ENCODE measurements around the gene CFH. TPM values are rescaled to one million over a fixed set of nuclear protein-coding genes. Genes with fewer than 3 reads are reported as not detected.
"Not testable (repeated sequence)": the region's sequence is repeated elsewhere in the genome, so short reads cannot be mapped to it uniquely, and the experiment has no call there.

The CFH gene
- polyA plus RNA-seq, 3 donors: 6.4 to 37.7 (median 31.3) TPM

DNA sequence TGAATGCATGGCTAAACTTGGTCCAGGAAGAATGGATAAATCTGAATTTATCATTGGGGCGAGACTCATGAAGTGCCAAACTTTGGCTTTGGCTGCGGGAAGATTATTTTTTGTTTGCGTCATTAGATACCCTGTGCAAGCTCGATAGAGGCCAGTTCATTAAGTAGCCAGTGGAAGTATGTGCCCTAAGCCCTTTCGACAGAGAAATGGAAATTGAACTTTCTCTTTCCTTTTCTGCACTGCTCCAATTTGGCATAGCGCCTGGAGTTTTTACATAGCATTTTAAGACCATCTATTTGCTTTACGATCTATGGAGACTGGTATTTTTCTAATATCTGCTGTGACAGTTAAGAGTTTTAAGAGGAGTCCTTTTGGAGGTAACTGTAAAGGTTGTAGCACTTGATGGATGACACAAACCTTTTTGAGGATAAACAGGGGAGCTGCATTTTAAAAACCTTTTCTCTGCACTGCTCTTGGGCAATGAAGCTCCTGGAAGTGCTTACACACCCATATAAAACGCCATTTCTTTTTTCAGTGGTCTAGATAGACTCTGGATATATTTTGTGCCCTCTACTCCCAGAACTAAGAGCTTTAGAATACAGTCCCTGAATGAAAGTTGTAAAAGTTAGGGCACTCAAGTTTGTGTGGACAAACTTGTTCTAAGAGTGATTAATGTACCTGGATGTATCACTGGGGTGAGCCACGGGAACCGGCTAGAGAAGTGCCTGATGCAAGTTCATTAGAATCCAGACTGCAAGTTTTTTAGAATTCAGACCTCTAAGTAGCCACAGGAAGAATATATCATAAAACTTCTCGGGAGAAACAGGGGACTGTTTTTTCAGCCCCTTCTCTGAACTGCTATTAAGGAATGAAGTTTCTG, 81.5 kb downstream of the CFH start:
- no peak overlapping the region for H3K27ac ChIP-seq (ENCODE audit: low read depth, low read length)
- WGBS, 3 donors: 58 to 65% (median 62%) methylated on average over 11 of the region's 11 CpGs

DNA sequence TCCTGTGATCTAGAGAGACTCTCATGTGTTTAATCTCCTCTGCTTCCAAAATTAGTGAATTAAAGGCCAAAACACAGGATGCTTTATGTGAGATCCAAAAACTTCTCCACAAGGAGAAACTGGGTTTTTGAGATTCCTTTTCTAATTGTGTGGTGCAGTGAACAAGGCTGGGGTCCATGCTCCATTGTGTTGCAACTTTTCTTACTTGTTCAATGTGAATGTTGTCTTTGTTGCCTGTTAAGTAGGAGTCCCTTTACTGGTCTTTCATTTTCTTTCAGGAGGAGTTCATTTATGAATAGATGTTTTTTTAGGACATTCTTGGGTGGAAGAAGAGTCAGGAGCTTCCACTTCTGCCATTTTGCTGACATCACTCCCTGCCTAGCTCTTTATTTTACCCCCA, 82.2 kb downstream of the CFH start:
- no peak overlapping the region for H3K27ac ChIP-seq (ENCODE audit: low read depth, low read length)

DNA sequence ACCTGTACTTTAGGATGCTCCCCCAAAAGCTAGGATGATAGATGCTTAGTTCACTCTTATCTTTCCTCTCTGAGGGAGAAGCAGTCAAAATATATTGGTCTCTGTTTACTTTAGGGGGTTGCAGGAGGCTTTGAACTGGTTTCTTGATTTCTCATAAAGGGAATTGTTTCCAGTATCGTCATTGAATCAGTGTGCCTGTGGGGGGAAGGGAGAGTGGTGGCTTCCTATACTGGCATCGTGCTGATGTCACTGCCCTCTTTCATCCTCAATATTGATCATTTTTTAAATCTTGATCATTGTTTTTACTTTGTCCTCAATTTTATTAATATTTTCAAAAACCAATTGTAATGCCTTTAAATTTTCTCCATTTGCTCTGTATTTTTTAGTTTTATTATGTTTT, 82.6 kb downstream of the CFH start:
- H3K27ac ChIP-seq (ENCODE audit: low read depth, low read length): no peak overlapping the region
- 61 to 85% (median 78%) methylated on average over 2 of the region's 2 CpGs for WGBS, 3 donors

DNA sequence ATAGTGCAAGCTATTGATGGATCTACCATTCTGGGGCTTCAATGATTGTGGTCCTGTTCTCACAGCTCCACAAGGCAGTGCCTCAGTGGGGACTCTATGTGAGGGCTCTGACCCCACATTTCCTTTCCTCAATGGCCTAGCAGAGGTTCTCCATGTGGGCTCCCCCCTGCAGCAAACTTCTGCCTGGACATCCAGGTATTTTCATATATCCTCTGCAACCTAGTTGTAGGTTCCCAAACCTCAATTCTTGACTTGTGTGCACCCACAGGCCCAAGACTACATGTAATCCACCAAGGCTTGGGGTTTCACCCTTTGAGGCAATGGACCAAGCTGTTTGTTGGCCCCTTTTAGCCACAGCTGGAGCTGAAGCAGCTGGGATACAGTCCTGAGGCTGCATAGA, 86.9 kb downstream of the CFH start:
- H3K27ac ChIP-seq (ENCODE audit: low read depth, low read length): no peak overlapping the region

DNA sequence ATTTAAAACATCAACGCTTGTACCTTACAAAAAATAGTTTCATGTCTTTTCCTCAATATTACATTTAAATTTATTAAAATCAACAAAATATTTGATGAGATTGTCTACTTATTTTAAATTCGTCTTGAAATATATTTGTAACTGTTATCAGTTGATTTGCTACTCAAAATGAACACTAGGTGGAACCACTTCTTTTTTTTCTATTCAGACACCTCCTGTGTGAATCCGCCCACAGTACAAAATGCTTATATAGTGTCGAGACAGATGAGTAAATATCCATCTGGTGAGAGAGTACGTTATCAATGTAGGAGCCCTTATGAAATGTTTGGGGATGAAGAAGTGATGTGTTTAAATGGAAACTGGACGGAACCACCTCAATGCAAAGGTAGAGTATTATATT, 91.4 kb downstream of the CFH start:
- 26 to 66% (median 57%) methylated on average over 6 of the region's 6 CpGs for WGBS, 3 donors
- H3K27ac ChIP-seq (ENCODE audit: low read depth, low read length): not testable (repeated sequence)

DNA sequence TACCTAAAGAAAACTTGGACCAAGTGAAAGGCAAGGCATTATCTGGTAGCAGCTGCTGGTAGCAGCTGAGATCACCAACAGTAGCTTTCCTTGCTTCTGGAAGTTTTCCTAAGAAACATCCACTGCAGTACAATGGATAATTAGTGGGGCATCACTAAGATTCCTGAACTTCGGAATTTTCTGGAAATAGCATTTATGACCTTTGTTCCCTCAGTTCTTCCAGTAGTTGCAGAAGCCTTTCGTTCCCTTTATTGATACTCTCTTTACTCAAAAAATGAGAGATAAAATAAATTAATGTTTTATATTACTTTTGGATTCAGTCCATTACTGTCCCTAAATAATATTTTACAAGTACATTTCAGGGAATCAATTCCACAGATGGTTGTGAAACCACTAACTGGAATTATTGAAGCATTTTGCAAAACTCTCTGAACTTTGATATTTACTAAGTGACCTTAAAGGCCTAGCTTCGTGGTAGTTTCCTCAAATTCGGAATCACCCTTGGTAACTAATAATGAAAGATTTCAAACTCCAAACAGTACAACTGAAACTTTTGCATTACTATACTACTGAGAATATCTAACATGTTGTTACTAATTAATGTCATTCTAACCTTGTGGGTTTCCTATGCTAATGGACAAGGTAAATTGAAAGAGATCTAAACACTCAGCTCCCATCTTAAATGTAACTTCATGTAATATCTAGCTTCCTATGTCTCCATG, 113.3 kb downstream of the CFH start:
- 54 to 75% (median 63%) methylated on average over 4 of the region's 4 CpGs for WGBS, 3 donors

DNA sequence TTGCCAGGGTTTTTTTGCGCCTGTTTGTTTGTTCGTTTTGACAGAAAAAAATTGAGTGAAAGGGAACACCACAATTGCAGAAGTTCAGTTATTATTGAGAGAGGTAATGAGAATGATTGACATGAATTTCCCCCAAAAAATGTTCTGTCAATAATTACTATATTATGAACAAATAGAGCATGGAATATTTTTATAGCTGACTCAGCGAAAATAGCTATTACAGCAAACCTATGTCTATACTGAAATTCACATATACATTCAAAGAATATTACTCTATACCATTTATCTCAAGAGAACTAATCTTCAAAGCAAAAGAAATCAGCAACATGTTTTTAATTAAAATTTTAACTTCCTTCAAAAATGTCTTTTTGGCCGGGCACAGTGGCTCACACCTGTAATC, 118.0 kb downstream of the CFH start:
- not testable (repeated sequence) for H3K27ac ChIP-seq (ENCODE audit: low read depth, low read length)
- 88 to 90% (median 89%) methylated on average over 4 of the region's 4 CpGs for WGBS, 3 donors

More for the DNA sequence above, 113.3 kb downstream of the CFH start:
- not testable (repeated sequence) for H3K27ac ChIP-seq (ENCODE audit: low read depth, low read length)

DNA sequence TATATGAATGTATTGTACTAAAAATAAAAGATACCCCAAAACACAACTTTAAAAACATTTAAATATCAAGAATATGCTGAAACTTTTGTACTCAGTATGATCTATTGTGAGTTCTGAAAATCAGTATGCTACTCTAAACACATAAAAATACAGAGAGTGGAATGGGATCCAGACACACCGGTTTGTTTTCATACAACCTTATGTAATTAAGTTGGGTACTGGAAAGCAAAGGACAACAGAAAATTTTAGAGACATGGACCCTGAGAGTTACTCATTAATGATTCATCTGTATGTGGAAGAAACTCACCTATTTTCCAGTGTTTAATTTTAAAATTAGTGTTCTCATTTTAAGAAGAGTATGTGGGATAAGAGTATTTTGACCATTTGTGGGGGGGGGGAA, 121.9 kb downstream of the CFH start:
- no peak overlapping the region for H3K27ac ChIP-seq (ENCODE audit: low read depth, low read length)
- WGBS, 3 donors: 83 to 92% (median 87%) methylated on average over 1 of the region's 1 CpG

DNA sequence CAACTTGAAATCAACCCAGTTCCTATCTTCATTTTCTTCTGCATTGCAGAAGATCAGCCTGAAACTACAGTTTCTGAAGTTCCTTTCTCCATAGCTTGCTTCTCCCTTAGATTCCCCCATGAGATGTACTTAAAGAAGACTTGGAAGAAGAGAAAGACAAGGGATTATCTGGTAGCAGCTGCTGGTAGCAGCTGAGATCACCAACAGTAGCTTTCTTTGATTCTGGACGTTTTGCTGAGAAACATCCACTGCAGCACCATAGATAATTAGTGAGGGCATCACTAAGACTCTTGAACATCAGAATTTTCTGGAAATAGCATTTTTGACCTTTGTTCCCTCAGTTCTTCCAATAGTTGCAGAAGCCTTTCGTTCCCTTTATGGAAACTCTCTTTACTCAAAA, 122.3 kb downstream of the CFH start:
- no peak overlapping the region for H3K27ac ChIP-seq (ENCODE audit: low read depth, low read length)
- WGBS, 3 donors: 48 to 54% (median 52%) methylated on average over 2 of the region's 2 CpGs

DNA sequence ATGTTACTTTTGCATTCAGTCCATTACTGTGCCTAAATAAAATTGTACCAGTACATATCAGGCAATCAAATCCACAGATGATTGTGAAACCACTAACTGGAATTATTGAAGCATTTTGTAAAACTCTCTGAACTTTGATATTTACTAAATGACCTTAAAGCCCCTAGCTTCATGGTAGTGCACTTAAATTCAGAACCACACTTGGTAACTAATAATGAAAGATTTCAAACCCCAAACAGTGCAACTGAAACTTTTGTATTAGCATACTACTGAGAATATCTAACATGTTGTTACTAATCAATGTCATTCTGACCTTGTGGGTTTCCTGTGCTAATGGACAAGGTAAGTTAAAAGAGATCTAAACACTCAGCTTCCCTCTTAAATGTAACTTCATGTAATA, 122.8 kb downstream of the CFH start, which contains the start of gene CFHR3:
CFHR3 (plus strand) TSS at position 238 of the 400 bp plus-strand sequence; CDS start at position 285, 47 bp downstream.
- no peak within 1 kb of the TSS for H3K27ac ChIP-seq (ENCODE audit: low read depth, low read length)

DNA sequence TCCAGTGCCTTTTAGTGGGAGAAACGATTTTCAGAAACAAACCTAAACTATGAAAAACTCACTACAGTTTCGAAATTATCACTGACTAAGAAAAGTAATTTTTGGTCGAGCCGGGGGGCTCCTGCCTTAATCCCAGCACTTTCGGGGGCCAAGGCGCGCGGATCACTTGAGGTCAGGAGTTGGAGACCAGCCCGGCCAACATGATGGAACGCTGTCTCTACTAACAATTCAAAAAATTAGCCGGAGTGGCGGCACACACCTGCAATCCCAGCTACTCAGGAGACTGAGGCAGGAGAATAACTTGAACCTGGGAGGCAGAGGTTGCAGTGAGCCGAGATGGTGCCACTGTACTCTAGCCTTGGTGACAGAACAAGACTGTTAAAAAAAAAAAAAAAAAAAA, 125.8 kb downstream of the CFH start:
- H3K27ac ChIP-seq (ENCODE audit: low read depth, low read length): no peak overlapping the region
- WGBS, 3 donors: 83 to 93% (median 87%) methylated on average over 13 of the region's 13 CpGs

DNA sequence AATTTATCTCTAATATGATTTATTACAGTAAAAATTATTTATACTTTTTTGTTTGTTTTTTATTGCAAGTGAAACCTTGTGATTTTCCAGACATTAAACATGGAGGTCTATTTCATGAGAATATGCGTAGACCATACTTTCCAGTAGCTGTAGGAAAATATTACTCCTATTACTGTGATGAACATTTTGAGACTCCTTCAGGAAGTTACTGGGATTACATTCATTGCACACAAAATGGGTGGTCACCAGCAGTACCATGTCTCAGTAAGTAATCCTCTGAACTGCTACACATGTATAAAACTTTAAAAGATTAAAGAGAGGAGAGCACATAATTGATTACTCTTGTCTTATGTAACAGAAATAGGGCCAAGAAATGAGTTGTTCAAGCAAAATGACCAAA, 127.2 kb downstream of the CFH start:
- no peak overlapping the region for H3K27ac ChIP-seq (ENCODE audit: low read depth, low read length)
- WGBS, 3 donors: 88 to 90% (median 90%) methylated on average over 1 of the region's 1 CpG

DNA sequence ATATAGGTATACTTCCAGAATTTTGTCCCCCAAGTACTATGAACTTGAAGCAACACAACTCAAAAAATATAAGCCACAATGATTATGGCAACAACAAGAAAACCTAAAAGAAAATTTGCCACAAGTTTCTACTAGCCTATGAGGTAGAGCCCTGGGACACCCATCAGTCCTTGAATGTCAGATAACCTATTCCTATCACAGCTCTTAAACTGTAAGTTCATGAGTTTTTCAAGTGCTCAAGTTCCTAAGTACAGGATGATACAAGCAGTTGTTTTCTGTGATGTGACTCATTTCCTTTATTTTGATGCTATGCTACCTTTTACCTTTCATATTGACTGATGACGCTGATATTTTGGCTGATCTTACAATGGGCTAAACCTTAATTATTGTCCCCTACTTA, 139.4 kb downstream of the CFH start:
- H3K27ac ChIP-seq (ENCODE audit: low read depth, low read length): not testable (repeated sequence)
- WGBS, 3 donors: 75 to 77% methylated on average over 1 of the region's 1 CpG; no CpG with 5 or more reads in 1 of the 3 donors

DNA sequence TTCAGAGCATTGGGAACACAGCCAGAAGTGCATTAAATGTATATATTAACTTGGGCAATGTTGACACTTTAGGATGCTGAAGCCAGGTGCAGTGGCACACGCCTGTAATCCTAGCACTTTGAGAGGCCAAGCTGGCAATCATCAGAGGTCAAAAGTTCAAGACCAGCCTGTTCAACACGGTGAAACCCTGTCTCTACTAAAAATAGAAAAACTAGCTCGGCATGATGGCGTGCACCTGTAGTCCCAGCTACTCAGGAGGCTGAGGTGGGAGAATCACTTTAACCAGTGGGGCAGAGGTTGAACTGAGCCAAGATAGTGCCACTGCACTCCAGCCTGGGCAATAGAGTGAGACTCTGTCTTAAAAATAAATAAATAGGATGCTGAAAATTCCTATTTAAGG, 142.3 kb downstream of the CFH start:
- 34 to 37% (median 34%) methylated on average over 4 of the region's 4 CpGs for WGBS, 3 donors
- not testable (repeated sequence) for H3K27ac ChIP-seq (ENCODE audit: low read depth, low read length)

Other genes starting within 250 kb of the CFH start
- 1 to 10 TPM in 1 of 3 donors, under 1 TPM in 2; 0.12 to 1.3 (median 0.33) TPM for gene KCNT2, start 43.6 kb upstream of the CFH start, polyA plus RNA-seq
- gene CFHR3, start 122.8 kb downstream of the CFH start, polyA plus RNA-seq: under 1 TPM in 2 of 3 donors, not detected in 1; 0.15 to 0.45 TPM
- 1 to 10 TPM in 2 of 3 donors, not detected in 1; 1.2 to 1.3 TPM for gene CFHR1, start 167.7 kb downstream of the CFH start, polyA plus RNA-seq
- not detected for gene CFHR4, start 236.0 kb downstream of the CFH start, polyA plus RNA-seq

All from adipose tissue (tissue), 3 donors.